Measurements from ENCODE around the gene PSMG2.

GRCh38 chr18:12703664-12704063 lies 822 bp downstream of the PSMG2 start:
- TF ChIP-seq CTCF (IDR thresholded peaks at IDR 0.05) (no peak), EZH2phosphoT487 (IDR thresholded peaks at IDR 0.05) (no peak)

Data from neural progenitor cell (in vitro differentiated cells).